GM12878 (cell line): ENCODE results near the gene PTCRA. TPM values are rescaled to one million over a fixed set of nuclear protein-coding genes. Genes with fewer than 3 reads are reported as not detected.

Experiments
- GABPA ChIP-seq: IDR thresholded peaks from 2 replicates; pipeline ENCODE4 v1.6.1; 2014; ENCODE audit warnings: antibody characterized with exemption, low read depth, mild to moderate bottlenecking, inconsistent platforms
- NFYB ChIP-seq: IDR thresholded peaks from 2 replicates; pipeline ENCODE4 v1.6.1; 2011; ENCODE audit warnings: low read depth, mild to moderate bottlenecking, low read length, improper control_type of control experiment, moderate library complexity; ENCODE audit not compliant: insufficient read depth
- NR2C1 ChIP-seq: fragments of 450-650 bp; IDR thresholded peaks from 2 replicates; pipeline ENCODE4 v1.6.1; 2017; ENCODE audit warnings: antibody characterized with exemption, mild to moderate bottlenecking, moderate library complexity
- NR2F1 ChIP-seq: fragments of 450-650 bp; conservative IDR thresholded peaks from 2 replicates; pipeline ENCODE4 v1.6.1; 2017; ENCODE audit warnings: mild to moderate bottlenecking
- RB1 ChIP-seq: fragments of 450-650 bp; formaldehyde crosslinking; IDR thresholded peaks from 2 replicates; pipeline ENCODE4 v1.6.1; 2017; ENCODE audit warnings: mild to moderate bottlenecking, borderline replicate concordance
- RFX5 ChIP-seq: IDR thresholded peaks from 2 replicates; pipeline ENCODE4 v1.6.1; 2011; ENCODE audit warnings: low read depth, low read length, improper control_type of control experiment
- SPI1 ChIP-seq: IDR thresholded peaks from 2 replicates; pipeline ENCODE4 v1.6.1; 2011; ENCODE audit warnings: low read depth, mild to moderate bottlenecking, low read length, moderate library complexity, borderline replicate concordance; ENCODE audit not compliant: insufficient read depth
- polyA plus RNA-seq, 11 experiments: library from polyadenylated mRNA; depleted of rRNA in 4 of 11; unstranded in 6 of 11; stranded (reverse) in 5 of 11; fragments of >200 nt; fragmentation: Nextera tagmentation in 4 of 11; fragmentation: Illumina TruSeq in 1 of 11; extraction: Ambion mirVana in 4 of 11; extraction: Trizol in 1 of 11; gene quantifications; 1 replicate in 1 of 11; 2 replicates in 10 of 11; pipeline versions ENCODE4 v1.2.1 to v1.2.3, GENCODE V29; 2011 to 2016; ENCODE audit warnings: inconsistent platforms in 2 of 11, missing spikeins in 2 of 11, low read depth in 1 of 11
- total RNA-seq, 4 experiments: library from RNA; depleted of rRNA in 3 of 4; stranded (reverse); fragments of >200 nt in 3 of 4; fragmentation: Illumina TruSeq in 1 of 4; extraction: Trizol in 1 of 4; gene quantifications; 2 replicates each; pipeline versions ENCODE4 v1.2.1 to v1.2.3, GENCODE V29; 2013 to 2021
- TF ChIP-seq, protein P1 (sequence below): fragments of 450-650 bp; IDR thresholded peaks from 2 replicates; pipeline ENCODE4 v1.6.1; 2016; ENCODE audit warnings: mild to moderate bottlenecking
- TF ChIP-seq, protein P2 (sequence below): IDR thresholded peaks from 2 replicates; pipeline ENCODE4 v1.6.1; 2012; ENCODE audit warnings: low read depth, low read length, improper control_type of control experiment
- TF ChIP-seq, protein P3 (sequence below): fragments of 450-650 bp; IDR thresholded peaks from 2 replicates; pipeline ENCODE4 v1.6.1; 2017; ENCODE audit warnings: mild to moderate bottlenecking, low read depth, inconsistent platforms; ENCODE audit not compliant: poor library complexity, severe bottlenecking
- TF ChIP-seq, protein P4 (sequence below): fragments of 450-650 bp; IDR thresholded peaks from 2 replicates; pipeline ENCODE4 v1.6.1; 2017; ENCODE audit warnings: low read depth, mild to moderate bottlenecking, moderate library complexity
- TF ChIP-seq, protein P5 (sequence below): fragments of 450-650 bp; IDR thresholded peaks from 2 replicates; pipeline ENCODE4 v1.6.1; 2017; ENCODE audit warnings: mild to moderate bottlenecking
- TF ChIP-seq, protein P6 (sequence below): IDR thresholded peaks from 2 replicates; pipeline ENCODE4 v1.6.1; 2012; ENCODE audit warnings: improper control_type of control experiment, low read depth, low read length; ENCODE audit not compliant: insufficient replicate concordance

PTCRA gene
- total and polyA plus RNA-seq, 10 of the 15 experiments (the other 5 are each of a cell fraction or from before 2014, with no cell fraction given): 0.10 to 1.1 (median 0.19) TPM; not detected in 4

DNA sequence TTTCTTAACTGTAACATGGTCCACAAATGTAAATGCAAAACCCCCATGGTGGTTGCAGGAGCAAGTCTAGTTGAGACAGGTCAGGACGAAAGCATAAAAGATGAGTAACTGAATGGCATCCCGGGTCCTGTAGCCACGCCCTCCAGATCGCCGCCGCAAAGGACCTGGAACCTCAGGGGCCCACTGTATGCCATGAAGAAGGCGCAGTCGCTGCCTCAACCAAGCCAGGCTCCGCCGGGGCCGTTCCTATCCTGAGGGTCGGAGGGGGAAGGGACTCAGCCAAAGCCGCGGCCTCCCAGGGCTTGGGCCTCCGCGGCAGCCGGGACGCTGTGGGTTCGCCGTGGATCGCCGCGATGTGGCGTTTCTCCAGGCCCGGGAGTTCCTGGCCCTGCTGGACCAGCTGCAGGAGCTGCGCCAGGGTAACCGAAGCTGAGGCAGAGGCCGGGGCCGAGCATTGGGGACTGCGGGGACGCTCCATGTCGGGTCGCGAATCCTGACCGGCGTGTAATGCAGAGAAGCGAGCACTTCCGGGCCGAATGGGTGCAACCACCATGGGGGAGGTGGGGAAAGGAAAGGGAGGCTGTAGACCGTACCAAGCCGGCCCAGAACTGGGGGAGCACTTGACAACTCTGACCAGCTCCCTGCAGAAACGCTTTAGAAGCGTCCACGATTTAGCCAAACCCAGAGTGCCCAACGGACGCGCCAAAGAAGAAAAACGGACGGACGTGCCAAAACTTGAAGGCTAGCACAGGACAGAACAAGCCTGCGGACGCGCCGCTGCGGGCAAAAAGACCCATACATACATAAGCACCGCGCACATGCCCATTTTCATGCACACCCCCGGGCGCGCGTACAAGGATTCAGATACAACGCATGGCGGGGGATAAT, 25.3 kb upstream of the PTCRA start (continued):
- peak; percentile 61; the same call in 1 of the 2 replicates for TF ChIP-seq RB1
- peak; percentile 75 for TF ChIP-seq GABPA
- TF ChIP-seq, protein P1, sequence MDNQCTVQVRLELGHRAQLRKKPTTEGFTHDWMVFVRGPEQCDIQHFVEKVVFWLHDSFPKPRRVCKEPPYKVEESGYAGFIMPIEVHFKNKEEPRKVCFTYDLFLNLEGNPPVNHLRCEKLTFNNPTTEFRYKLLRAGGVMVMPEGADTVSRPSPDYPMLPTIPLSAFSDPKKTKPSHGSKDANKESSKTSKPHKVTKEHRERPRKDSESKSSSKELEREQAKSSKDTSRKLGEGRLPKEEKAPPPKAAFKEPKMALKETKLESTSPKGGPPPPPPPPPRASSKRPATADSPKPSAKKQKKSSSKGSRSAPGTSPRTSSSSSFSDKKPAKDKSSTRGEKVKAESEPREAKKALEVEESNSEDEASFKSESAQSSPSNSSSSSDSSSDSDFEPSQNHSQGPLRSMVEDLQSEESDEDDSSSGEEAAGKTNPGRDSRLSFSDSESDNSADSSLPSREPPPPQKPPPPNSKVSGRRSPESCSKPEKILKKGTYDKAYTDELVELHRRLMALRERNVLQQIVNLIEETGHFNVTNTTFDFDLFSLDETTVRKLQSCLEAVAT: peak; percentile 82; the same call in 1 of the 2 replicates
- peak; percentile 39; the same call in 1 of the 2 replicates for TF ChIP-seq SPI1
- TF ChIP-seq, protein P2, sequence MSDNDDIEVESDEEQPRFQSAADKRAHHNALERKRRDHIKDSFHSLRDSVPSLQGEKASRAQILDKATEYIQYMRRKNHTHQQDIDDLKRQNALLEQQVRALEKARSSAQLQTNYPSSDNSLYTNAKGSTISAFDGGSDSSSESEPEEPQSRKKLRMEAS: peak; percentile 63; the same call in 1 of the 2 replicates
- TF ChIP-seq, protein P3, sequence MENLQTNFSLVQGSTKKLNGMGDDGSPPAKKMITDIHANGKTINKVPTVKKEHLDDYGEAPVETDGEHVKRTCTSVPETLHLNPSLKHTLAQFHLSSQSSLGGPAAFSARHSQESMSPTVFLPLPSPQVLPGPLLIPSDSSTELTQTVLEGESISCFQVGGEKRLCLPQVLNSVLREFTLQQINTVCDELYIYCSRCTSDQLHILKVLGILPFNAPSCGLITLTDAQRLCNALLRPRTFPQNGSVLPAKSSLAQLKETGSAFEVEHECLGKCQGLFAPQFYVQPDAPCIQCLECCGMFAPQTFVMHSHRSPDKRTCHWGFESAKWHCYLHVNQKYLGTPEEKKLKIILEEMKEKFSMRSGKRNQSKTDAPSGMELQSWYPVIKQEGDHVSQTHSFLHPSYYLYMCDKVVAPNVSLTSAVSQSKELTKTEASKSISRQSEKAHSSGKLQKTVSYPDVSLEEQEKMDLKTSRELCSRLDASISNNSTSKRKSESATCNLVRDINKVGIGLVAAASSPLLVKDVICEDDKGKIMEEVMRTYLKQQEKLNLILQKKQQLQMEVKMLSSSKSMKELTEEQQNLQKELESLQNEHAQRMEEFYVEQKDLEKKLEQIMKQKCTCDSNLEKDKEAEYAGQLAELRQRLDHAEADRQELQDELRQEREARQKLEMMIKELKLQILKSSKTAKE: peak; percentile 85
- TF ChIP-seq NR2F1: 0 out of 2 replicates have a peak, but pooled peaks have one; percentile 48
- TF ChIP-seq RFX5: no peak
- no peak for TF ChIP-seq NFYB
- TF ChIP-seq, protein P4, sequence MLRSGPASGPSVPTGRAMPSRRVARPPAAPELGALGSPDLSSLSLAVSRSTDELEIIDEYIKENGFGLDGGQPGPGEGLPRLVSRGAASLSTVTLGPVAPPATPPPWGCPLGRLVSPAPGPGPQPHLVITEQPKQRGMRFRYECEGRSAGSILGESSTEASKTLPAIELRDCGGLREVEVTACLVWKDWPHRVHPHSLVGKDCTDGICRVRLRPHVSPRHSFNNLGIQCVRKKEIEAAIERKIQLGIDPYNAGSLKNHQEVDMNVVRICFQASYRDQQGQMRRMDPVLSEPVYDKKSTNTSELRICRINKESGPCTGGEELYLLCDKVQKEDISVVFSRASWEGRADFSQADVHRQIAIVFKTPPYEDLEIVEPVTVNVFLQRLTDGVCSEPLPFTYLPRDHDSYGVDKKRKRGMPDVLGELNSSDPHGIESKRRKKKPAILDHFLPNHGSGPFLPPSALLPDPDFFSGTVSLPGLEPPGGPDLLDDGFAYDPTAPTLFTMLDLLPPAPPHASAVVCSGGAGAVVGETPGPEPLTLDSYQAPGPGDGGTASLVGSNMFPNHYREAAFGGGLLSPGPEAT: peak; percentile 79
- TF ChIP-seq, protein P5, sequence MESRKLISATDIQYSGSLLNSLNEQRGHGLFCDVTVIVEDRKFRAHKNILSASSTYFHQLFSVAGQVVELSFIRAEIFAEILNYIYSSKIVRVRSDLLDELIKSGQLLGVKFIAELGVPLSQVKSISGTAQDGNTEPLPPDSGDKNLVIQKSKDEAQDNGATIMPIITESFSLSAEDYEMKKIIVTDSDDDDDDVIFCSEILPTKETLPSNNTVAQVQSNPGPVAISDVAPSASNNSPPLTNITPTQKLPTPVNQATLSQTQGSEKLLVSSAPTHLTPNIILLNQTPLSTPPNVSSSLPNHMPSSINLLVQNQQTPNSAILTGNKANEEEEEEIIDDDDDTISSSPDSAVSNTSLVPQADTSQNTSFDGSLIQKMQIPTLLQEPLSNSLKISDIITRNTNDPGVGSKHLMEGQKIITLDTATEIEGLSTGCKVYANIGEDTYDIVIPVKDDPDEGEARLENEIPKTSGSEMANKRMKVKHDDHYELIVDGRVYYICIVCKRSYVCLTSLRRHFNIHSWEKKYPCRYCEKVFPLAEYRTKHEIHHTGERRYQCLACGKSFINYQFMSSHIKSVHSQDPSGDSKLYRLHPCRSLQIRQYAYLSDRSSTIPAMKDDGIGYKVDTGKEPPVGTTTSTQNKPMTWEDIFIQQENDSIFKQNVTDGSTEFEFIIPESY: peak; percentile 67; the same call in 1 of the 2 replicates
- TF ChIP-seq NR2C1: peak; percentile 91
- TF ChIP-seq, protein P6, sequence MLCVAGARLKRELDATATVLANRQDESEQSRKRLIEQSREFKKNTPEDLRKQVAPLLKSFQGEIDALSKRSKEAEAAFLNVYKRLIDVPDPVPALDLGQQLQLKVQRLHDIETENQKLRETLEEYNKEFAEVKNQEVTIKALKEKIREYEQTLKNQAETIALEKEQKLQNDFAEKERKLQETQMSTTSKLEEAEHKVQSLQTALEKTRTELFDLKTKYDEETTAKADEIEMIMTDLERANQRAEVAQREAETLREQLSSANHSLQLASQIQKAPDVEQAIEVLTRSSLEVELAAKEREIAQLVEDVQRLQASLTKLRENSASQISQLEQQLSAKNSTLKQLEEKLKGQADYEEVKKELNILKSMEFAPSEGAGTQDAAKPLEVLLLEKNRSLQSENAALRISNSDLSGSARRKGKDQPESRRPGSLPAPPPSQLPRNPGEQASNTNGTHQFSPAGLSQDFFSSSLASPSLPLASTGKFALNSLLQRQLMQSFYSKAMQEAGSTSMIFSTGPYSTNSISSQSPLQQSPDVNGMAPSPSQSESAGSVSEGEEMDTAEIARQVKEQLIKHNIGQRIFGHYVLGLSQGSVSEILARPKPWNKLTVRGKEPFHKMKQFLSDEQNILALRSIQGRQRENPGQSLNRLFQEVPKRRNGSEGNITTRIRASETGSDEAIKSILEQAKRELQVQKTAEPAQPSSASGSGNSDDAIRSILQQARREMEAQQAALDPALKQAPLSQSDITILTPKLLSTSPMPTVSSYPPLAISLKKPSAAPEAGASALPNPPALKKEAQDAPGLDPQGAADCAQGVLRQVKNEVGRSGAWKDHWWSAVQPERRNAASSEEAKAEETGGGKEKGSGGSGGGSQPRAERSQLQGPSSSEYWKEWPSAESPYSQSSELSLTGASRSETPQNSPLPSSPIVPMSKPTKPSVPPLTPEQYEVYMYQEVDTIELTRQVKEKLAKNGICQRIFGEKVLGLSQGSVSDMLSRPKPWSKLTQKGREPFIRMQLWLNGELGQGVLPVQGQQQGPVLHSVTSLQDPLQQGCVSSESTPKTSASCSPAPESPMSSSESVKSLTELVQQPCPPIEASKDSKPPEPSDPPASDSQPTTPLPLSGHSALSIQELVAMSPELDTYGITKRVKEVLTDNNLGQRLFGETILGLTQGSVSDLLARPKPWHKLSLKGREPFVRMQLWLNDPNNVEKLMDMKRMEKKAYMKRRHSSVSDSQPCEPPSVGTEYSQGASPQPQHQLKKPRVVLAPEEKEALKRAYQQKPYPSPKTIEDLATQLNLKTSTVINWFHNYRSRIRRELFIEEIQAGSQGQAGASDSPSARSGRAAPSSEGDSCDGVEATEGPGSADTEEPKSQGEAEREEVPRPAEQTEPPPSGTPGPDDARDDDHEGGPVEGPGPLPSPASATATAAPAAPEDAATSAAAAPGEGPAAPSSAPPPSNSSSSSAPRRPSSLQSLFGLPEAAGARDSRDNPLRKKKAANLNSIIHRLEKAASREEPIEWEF: no peak
